Activated T-cell treated with anti-CD3 and anti-CD28 coated beads for 24 hours (primary cell): ENCODE measurements around the gene IER5L.
A peak's percentile ranks its signal among the peaks of the same experiment; 100 is the strongest.
"Not testable (repeated sequence)": the region's sequence is repeated elsewhere in the genome, so short reads cannot be mapped to it uniquely, and the experiment has no call there.

ENCODE experiments used
- DNase-seq: peaks from one replicate; pipeline ENCODE4 v3.0.0-alpha.2; 2020; ENCODE audit warnings: low read depth

Gene IER5L

DNA sequence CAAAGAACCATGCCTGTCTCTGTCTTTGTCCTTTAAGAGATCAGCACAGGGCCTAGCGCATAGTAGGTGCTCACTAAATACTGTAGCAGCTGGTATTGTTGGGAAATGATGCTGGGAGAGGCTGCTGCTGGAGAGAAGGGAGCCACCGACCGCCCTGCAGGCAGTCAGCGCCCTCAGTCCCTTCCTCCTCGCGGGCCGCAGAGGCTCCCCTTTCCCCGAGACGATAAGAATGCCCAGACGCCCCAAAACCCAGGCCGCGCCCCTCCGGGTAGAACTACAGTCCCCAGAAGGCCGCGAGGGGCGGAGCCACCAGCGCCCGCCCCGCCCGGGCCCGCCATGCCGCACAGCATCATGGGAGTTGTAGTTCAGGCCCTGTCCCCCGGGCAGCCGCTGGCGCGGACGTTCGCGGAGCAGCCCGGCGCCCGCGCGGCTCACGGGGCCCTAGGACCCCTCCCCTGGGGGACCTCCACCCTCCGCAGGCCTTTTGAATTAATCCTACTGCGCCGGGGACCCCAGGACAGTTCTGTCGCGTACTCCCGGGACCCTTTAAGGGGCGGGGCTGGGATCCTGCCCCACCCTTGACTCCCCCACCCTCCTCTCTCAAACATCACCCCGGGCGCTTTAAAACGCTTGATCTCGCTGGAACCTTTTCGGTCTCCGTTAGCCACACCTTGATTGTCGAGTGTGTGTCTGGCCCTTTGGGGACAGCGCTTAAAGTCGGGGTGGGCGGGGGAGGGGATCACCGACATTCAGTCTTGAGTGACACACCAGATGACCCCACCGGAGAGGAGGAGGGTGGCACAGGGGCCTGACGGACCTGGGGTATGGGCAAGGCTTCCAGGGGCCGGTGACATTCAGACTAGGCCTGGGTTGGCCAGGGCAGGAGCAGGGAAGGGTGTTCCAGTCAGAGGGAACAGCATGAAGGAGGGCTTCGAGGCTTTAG, 24.8 kb upstream of the IER5L start:
- DNase-seq = peak; percentile 87

GRCh38 chr9:129201866-129202265, 23.8 kb upstream of the IER5L start:
- no peak for DNase-seq

GRCh38 chr9:129201289-129201688, 23.2 kb upstream of the IER5L start:
- DNase-seq = no peak

GRCh38 chr9:129200255-129200654, 22.2 kb upstream of the IER5L start:
- DNase-seq = no peak

DNA sequence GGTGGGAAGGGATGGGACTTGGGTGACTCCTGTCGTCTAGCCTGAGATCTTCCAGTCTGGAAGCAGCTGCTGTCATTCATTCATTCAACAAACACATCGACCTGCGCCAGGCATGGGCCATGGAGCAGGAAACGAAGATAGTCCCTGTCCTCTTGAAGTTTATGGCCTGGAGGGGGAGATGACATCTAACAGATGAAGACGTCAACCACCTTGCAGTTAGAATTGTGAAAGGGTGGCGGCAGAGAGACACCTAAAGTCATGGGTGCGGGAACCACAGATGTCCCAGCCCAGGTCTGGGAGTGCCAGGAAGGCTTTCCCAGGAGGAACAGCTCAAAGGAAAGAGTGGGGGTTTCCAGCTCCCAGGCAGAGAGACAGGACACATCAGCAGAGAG, 21.0 kb upstream of the IER5L start:
- no peak for DNase-seq

GRCh38 chr9:129198319-129199043, 20.4 kb upstream of the IER5L start:
- no peak for DNase-seq

DNA sequence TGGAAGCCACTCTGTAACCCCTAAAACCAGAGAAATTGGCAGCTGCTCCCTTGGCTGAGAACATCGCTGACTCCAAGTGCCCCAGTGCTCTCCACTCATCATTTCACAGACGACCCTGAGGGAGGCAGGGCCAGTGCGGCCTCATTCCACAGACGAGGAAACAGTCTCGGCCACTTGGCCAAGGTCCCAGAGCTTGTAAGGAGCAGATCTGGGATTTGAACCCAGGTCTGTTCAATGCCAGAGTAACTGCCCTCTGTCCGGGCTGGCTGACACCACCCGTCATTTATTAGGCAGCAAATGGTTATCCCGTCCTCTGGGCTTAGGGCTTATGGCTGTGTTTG, 19.9 kb upstream of the IER5L start:
- DNase-seq = no peak

GRCh38 chr9:129197045-129197444, 19.0 kb upstream of the IER5L start:
- DNase-seq = not testable (repeated sequence)

GRCh38 chr9:129195606-129196005, 17.5 kb upstream of the IER5L start:
- no peak for DNase-seq

- no peak for DNase-seq
These were observed 16.2 kb upstream of the IER5L start for GRCh38 chr9:129194221-129194620.

DNA sequence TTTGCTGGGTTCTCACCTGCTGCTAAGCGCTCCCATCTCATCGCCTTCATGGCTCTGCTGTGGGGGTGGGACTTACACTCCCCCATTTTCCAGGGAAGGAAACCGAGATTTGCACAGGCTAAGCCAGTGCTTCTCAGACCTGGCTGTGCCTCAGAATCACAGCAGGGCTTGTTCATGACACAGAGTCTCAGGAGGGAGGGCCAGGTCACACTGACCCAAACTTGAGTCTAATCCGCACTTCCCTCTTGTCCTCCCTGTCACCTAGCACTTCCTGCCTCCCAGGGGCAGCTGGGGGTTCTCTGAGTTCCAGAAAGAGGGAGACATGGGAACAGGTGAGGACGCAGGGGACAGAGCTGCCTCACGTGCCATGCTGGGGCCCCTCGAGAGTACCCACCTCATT, 15.6 kb upstream of the IER5L start:
- DNase-seq = no peak

DNA sequence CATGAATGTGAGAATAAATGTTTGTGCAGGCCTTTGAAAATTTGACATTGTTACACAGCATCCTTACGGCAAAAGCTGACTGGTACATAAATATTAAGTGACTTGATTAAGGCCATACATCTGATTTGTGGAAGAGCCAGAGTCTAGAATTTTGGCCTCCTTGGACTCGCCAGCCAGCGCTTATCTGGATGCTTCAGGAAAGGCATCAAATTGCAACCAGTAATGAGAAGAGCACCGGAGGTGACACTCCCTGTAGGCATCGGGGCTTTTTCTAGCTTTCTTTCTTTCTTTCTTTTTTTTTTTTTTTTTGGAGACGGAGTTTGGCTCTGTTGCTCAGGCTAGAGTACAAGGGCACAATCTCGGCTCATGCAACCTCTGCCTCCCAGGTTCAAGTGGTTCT, 13.2 kb upstream of the IER5L start:
- no peak for DNase-seq

- not testable (repeated sequence) for DNase-seq
These were observed 11.9 kb upstream of the IER5L start for GRCh38 chr9:129189971-129190370.

GRCh38 chr9:129187042-129187441, 9.0 kb upstream of the IER5L start:
- no peak for DNase-seq

- no peak for DNase-seq
These were observed 7.9 kb upstream of the IER5L start for GRCh38 chr9:129185991-129186390.

GRCh38 chr9:129185402-129185801, 7.3 kb upstream of the IER5L start:
- DNase-seq = no peak

GRCh38 chr9:129184596-129185122, 6.6 kb upstream of the IER5L start:
- no peak for DNase-seq

DNA sequence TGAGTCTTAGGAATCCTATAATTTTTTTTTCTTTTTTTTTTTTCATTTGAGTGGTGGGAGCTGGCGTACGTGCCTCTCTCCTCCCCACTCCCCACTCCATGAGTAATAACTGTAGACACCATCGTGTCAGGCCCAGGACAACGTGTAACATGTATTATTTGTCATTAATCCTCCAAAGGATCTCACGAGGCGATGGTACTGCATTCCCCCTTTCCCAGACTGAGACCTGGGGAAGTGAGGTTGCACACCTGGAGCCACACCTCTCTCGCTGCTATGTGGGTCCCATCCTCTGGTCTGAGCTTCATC, 6.1 kb upstream of the IER5L start:
- DNase-seq = no peak

- no peak for DNase-seq
These were observed 5.6 kb upstream of the IER5L start for GRCh38 chr9:129183495-129184218.

DNA sequence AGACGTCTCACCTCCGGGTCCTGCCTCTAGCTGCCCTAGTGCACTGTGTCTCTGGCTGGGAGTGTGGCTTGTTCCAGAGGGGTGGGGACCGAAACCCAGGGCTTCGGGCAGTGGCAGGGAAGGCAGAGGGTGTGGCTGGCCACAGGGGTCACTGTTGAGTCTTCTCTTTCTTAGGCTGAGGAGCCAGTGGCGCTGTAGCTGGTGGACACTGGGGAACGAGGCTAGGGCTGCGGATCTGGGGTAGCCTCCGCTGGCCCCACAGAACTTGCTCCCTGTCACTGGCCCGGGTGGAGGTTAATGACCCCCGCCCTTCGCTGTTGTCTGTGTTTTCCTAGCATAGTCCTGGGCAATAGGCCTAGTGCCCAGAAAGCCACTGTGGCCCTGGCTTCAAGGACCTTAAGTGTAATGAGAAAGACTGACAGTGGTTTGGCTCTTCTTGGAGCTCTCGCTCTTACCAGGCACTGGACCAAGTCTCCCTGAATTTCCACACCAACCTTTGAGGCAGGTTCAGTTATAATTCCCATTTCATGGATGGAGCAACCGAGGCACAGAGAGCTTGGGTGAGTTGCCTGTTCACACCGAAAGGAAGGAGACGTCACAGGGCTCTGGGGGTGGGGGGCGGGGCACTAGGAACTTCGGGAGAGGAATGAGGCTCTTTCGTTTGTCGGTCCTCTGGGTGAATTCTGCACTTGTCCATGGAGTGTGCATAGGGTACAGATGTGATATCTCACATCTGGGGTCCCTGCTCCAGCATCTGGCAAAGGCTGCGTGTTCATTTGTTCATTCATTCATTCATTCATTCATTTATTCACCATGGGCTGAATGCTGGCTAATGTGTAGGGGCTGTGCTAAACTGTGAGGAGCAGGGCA, 4.8 kb upstream of the IER5L start:
- DNase-seq = no peak

GRCh38 chr9:129182122-129182521, 4.1 kb upstream of the IER5L start:
- no peak for DNase-seq

DNA sequence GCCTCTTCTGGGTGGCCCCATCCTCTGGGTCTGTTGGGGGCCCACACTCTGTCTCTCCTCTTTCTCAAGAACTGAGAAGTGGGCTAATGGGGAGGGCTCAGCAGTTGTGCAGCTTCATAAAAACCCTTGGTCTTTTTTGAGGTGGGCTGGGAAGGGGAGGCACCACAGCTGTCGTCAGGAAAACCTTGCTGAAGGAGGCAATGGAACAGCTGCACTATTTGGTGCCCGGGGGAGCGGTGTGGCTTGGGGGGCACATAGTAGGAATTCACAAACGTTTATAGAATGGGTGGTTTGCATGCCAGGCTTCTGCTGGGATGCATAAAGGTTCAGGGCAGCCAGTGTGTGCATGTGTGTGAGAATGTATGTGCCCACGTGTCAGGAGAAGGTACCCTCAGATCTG, 3.2 kb upstream of the IER5L start:
- DNase-seq = no peak
